GM21717 (cell line): ENCODE results near the gene ANKRD60.

Source experiments
- ATAC-seq: cut with Tn5 transposase; IDR thresholded peaks from one replicate; pipeline ENCODE4 v1.9.1; 2021; ENCODE audit warnings: mild to moderate bottlenecking, moderate library complexity; ENCODE audit not compliant: unreplicated experiment

ANKRD60 gene

DNA sequence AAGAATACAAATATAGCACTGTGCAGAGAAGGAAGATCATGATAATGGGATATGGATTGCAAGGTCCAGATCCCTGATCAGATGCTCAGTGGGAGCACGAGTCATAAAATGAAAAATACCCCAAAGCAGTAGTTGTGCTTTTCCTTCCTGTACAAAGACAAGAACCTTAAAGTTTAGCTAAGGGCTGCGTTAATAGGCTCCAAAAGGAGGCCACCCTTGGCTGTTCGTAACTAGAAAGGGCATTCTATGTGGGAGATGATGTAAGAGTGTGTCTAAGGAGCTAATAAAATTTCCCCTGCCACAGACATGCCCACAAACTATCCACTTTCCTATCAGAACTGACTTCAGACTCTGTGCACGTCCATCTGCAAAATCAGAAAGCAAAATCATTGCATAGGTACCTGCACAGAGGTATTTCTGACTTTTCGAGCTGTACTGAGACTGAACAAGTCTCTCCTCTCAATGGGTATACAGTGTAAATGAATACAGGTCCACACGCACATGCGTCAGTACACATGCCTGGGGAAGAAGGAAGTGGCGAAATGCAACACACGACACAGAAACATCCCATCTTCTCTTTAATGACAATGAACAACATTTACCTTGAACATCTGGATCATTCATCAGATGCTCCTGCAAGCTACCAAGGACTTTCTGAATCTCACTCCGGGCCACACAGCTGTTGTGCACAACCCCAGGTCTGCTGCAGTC lies 16.9 kb upstream of the ANKRD60 start:
- no peak for ATAC-seq

DNA sequence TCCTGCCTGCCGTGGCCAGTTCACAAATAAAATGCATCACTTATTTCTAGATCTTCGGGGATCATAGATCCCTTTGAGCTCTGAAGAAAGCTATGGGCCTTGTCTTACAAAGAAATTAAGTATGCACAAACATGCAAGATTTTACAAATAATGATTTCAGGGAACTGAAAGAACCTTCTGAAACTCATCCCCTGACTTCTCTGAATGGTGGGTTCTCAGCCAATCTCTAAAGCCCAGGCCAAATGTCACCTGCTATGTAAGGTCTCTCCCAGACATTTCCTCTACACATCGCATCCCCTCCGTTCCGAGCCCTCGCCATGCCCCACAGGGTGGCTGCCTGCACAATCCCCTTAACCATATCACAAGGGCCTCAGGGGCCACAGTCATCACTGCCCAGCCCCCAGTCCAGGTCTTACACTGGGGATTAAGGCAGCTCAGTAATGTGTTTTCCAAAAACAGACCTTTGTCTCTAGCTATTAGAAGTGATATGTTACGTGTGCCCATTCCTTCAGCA lies 16.1 kb upstream of the ANKRD60 start:
- no peak for ATAC-seq

DNA sequence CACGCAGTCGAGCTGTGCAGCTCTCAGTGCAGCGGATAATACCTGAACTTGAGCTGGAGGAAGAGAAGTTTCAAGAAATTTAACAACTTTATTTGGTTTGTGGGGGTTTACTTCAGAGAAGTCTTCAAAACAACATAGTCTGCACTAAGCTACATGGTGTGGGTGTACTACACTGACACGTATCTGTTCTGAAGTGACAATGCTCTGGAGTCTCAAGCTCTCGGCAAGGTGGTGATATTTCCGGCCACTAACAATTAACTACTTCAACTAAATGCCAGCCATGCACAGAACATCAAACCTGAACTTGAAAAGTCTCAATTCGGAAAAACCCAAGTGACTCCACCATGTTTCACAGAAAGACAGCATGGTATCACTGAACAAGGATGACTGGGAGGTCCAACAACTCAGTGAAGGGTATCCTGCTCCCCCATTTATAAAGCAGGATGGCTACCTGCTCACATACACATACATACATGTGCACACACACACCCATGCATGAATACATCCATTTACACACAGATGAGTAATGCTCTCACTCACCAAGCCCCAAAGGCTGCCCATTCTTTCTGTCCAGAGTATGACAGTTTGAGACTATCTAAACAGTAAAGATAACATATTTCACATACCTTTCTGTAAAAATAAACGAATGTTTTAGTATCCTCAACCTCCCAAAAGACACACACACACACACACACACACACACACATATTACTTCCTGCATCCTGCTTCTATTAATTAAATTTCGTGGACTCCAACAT lies 15.4 kb upstream of the ANKRD60 start:
- ATAC-seq: no peak

DNA sequence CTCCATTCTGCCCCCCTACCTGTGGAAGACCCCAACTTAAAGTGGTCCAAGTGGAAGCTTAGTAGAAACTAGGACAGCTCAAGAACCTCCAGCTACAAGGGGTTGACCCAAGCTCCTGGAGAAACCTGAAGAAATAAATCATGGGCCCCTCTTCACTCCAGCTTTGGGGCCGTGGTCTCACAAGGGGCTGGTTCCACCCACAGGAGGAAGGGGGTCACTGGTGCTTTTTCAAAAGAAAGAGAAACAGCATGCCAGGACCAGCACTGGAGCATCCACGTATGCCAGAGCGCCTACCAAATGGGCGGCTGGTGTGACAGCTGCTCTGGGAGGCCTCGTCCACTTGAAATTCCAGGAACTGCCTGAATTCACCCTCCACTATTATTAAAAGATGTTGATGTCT lies 14.4 kb upstream of the ANKRD60 start:
- no peak for ATAC-seq

DNA sequence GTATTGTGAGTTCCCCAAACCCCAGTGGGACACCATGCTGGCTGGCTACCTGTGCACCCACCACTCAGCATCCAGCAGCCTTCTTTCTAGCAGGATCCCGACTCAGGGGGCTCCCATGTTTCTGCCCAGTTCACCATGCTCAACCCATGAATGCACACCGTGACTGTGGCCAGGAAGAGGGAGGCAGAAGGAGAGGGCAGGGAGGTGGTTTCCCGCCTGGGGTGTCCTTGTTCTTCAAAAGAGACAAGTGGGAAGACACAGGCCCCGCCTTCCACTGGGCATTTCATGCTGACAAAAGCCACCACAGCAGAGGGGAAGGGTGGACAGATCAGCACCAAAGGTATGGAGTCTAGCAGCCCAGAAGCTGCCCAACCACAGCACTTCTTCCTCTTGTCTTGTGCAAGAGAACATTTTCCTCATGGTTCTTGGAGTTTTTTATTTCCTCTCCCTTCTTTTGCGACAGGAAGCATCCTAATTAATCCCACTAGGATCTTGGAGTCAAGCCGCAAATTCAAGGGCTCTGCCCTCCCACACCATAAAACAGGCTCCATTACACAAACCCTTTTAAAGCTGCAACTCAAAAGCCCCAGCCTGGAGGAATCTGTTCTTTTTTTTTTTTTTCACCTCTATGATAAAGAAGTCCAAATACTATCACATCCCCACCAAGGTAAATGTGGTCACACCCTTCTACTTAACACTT lies 13.5 kb upstream of the ANKRD60 start:
- ATAC-seq: no peak

DNA sequence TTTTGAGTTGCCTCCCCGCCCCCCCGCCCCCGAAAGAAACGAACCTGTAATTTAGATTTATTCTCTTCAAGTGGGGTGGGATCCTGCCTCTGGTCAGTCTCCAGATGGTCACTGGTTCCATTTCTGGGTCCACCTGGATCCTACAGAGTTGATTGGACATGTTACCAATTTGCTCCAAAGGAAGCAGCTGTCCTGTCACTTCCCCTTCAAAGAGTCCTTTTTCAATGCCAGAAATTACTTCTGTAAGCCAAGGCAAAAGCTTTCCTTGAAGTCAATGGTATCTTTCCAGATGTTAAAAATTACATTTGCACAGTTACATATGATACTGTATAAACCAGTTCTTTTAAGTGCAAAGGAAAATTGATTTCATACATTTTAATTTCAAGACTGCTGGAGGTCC lies 12.0 kb upstream of the ANKRD60 start:
- ATAC-seq: no peak

DNA sequence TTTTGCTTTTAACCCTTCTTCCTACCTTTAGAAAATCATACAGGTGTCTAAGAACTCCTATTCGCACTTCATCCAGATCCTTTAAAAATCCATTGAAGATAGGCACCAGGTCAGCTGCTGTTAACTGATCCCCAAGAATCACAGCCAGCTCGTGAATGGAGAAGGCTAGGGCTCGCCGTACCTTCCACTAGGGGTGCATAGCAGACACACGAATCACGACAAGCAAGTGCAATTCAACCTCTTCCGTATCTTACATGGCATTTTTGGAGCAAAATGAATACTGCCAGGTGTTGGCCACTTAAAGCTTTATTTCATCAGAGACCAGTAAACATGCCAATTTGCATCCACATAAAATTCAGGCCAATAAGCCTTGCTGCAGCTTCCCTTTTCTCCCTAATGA lies 10.8 kb upstream of the ANKRD60 start:
- no peak for ATAC-seq

DNA sequence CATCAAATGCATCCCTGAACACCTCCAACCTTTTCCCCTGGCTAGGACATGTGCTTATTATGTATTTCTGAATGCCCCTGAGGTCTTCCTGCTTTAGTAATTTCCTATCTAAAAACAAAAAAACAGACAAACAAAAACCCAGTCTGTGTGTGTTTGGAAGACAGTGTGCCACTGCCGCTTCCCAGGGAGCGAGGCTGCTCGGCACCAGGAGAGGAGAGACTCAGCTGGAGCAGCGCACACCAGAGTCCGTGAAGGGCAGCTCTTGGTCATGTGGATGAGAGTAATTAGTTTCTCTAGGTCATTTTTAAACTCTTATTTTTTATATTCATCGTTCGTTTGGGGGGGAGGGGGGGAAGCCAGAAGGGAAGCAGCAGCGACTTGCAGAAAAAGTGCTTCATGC lies 10.0 kb upstream of the ANKRD60 start:
- no peak for ATAC-seq

DNA sequence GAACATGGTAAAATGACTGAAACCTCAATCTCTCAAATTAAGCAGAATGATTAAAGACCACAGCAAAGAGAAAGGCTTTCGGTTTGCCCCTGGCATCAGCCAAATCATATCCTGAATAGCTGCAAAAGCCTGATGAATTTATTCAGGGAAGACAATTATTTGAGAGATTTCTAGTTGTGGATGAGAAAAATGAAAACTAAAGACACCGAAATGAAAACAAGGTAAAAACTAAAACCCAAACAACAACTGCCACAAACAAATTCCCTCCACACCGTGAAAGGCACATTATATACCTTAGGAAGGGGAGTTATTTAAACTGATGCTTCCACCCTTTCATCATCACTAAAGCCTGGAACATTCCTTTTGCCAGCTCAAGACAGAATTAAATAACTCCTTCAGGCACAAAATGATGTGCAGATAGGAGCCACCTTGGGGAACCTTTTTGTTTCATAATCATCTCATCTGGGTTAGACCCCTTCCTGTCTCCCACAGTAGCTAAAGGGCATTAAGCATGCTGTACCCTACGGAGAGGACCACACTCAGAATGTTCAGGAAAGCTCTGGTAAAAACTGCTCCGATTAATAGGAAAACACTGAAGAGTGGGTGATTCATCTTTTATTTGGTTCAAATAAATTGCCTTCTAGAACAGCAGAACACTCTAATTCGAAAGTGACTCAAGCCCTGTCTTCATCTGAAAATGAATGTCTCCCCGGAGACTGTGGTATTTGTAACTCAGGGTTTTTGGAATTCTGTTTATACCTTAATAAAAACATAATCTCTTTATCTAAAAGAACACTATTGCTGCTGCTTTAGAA lies 9.1 kb upstream of the ANKRD60 start:
- ATAC-seq: no peak

DNA sequence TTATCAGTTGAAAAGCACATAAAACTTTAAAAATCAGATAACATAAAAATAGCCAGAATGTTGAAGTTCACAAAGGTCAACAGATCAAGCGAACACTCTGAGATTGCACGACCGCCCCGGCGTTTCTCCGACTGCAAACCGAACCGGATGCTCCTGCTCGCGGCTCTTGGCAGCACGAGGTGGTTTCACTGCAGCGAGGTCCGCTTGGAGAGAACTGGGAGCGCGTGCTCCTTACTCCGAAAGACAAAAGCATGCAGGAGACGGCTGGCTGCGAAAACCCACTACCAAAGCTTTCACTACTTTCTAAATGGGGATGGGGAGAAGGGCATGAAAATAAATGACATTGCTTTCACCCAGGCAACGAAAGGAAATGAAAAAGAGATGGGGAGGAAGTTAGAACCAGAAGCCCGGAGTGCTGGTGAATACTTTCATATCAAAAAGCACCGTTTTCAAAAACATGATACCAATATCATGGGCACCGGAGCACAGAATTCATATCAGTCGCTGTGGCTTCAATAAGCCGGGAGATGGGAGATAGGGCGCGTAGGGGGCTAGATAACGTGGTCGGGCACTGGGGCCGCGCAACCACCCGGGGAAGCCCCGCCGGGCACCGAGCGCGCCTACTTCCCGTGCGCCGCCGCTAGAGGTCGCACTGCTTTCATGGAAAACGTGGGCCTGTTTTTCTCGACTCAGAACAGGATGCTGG lies 8.3 kb upstream of the ANKRD60 start:
- ATAC-seq: peak; percentile 77

DNA sequence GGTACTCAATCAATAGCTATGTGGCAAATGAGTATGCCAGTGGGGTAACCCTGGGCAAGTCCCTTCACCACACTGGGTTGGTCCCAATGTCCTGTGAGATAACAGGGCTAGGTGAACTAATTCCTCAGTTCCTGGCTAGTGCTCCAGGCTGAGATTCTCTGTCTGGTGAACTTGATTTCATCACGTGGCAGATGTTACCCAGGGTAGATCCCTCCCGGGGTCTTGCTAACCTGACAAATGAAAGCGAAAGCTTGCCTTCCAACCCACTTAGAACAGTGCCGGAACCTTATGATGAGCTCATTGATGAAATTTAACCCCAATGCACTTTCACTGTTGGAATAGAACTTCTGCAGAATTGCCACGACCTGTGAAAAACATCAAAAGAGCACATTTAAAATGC lies 6.6 kb upstream of the ANKRD60 start:
- ATAC-seq: no peak

DNA sequence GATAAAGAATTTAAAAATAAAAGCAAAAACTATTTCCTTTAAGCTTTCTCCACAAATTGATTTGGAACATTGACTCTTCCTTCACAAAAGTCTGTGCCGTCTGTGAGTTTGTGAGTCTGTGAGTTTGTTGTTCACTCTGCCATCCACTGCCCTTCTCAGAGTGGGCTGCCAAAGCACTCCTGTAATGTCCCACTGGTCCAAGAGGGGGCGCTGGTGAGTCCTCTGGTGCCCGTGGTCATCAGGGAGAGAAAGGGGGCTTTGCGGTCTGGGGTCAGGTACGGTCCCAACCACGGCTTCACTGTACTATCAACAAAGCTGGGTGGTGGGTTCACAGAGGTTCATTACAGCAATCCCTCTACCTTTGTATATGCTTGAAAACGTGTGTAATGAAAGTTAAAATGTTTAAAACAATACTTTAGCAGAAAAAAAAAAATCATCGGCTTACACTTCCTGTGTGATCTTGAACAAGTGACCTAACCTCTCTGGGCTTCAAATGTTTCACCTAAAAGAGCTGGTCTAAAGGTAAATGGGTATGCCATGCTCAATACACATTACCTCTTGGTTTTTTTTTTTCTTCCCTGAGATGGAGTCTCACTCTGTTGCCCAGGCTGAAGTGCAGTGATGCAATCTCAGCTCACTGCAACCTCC lies 5.6 kb upstream of the ANKRD60 start:
- ATAC-seq: no peak

DNA sequence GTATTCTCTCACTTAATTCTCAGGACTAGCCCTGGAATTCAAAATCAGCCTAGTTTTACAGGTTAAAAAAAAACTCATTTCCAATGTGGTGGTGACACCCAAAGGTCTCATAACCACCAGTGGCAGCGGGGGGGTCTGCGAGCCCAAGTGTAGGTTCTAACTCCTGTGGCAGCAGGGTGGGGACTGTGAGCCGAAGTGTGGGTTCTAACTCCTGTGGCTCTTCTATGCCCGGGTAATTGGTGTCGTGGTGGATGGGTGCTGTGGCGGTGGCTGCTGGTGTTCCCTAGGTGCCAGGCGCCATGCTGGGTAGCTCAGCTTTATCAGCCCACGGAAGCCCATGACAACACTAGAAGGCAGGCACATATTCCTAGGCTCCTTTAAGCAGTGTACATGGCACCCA lies 4.9 kb upstream of the ANKRD60 start:
- ATAC-seq: no peak

DNA sequence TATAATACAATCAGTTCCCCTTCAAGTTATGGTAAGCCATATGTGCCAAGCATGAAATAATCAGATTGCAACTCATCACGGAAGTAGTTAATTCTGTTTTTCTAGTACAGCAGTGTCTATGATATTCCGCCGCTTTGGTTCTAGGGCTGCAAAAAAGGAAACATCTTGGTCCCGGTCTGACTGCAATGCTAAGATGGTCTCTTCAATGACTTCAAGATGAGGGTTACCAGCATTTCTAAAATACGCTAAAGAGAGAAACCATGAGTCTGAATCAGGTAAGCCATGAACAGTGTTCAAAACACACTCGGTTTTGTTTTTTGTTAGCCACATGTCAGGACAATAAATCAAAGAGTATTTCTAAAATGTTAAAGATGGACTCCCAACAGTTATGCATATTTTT lies 3.2 kb upstream of the ANKRD60 start:
- no peak for ATAC-seq

DNA sequence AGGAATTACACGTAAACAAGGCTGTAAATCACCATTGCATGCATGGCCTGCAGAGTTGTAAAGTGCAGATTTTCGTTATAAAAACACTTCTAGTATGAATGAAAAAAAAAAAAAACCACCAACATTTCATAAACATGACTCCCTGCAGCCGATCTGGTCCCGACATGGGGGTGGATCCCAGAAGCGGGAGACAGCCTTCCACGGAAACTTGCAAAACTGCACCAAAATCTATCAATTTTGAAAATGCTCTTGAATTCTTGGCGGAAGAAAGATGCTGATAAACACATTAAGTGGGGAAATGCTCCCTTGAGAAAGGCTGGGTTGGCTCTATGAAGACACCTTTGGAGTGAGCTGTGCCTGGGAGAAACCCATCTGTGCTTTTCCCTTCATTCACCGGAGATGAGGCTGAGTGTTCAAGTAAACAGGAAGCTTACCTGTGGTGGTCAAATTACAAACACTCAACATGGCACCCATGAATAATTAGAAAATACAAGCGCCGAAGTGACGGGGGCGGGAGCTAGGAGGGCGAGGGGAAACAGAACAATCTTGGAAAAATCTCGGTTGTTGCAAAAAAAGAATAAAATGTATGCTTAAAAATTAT lies 845 bp upstream of the ANKRD60 start:
- no peak for ATAC-seq

DNA sequence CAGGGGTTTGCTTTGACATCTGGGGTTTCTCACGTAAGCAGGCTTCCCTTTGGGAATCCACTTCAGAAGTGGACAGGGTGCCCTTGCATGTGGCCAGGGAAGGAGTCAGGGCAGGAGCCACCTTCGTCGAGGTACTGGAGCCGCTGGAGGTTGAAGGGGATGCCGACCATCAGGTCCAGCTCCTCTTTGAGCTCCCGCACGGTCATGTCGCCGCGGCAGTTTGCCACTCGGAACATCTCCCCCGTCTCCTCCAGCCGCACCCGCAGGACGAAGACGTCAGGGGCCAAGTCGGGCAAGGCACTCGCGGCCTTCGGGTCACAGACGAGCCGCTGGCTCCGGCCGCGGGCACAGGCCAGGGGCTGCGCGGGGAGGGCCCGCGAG lies 360 bp downstream of the ANKRD60 start:
- ATAC-seq: no peak

DNA sequence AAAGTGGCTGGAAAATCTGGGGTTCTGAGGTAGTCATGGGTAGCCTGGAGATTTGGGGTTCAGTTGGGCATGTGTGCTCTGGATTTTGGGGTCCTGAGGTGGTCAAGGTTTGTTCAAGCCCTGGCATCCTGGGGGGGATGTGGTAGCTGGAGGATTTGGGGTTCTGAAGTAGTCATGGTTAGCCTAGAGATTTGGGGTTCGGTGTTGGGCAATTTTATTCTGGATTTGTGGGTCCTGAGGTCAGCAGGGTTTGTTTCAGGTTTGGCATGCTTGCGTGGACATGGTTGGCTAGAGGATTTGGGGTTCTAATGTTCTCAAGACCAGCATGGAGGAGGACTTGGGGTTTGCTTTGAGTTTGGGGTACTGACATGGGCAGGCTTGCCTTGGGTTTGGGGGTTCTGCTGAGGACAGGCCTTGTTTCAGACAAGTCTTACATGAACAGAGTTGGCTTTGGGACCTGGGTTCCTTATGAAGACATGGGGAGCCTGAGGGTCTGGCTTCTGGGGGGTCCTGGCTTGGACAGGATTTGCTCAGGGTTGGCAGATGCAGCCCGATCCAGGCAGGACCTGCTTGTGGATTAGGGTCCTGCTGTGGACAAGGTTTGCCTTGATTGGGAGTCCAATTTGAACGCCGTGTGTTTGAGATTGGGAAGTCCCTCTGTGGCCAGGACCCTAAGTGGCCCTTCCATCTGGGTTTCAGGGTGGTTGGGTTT lies 906 bp downstream of the ANKRD60 start:
- no peak for ATAC-seq

DNA sequence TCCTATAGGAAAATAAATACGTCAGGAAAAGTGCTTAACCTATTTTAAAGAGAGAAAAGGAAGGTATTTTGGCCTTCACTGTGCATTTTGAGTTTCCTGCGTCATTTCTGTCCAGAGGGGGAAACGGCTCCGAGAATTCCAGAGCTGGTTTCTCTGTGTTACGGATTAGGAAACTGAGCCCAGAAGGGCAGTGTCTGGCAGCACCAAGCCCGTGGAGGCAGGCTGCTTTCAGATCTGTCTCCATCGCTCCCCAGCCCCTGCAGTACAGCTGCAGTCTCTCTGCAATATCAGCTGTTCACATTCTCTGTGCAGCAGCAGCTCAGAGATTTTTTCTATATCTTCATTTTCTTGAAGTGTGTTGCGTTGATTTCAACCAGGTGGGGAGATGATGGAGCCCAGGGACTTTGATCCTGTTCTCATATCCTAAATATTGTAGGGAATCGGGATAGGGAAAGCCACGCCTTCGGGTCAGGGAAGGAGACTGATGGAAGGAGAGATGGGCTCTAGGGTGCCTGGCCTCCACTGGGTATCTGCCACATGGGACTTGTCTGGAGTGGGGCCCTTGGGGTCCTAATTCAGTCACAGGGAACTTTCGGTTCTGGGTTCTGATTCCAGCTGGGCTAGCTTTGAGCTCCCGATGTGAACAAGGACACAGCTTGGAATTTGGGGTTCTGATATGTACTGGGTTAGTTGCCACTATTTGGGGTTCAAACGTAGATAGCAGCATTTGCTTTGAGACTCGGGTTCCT lies 2.8 kb downstream of the ANKRD60 start:
- ATAC-seq: no peak
